SHP77 (cell line): ENCODE results near the gene CTNNA1.
A peak's percentile ranks its signal among the peaks of the same experiment; 100 is the strongest.
"Not testable (repeated sequence)": the region's sequence is repeated elsewhere in the genome, so short reads cannot be mapped to it uniquely, and the experiment has no call there.

ENCODE experiments used
- DNase-seq, 2 experiments: peaks; one replicate each; lab custom pipeline; 2025; lab: John Stamatoyannopoulos, UW

CTNNA1 gene

DNA sequence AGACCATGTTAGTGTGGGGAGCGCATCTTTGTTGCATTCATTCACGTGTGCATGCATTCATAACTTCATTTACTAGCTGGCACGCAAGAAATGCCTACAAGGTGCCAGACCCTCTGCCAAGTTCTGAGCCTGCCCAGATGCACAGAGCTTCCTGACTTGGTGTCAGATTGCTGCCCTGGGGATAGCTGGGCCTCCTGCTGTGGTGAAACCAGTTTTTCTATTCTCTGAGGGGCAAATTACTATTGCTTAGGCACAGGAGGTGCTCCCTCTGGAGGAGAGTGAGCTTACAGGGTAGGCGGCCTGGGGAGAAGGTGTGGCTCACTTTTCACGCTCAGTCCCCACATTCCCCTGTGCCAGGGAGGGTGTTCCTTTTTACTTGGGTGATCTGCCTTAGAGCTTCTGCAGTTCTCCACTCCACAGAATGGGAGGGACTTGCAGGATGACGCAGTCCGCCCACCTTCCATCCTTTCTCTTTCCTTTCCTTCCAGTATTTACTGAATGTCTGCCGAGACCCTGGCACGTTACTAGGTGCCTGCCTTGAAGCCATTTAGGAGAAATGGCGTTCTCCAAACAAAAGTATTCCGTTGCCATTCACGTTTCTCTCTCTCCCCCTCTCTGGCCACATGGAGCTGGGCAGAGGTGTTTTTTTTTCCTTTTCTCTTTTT lies 27.9 kb upstream of the CTNNA1 start:
- DNase-seq = no peak

DNA sequence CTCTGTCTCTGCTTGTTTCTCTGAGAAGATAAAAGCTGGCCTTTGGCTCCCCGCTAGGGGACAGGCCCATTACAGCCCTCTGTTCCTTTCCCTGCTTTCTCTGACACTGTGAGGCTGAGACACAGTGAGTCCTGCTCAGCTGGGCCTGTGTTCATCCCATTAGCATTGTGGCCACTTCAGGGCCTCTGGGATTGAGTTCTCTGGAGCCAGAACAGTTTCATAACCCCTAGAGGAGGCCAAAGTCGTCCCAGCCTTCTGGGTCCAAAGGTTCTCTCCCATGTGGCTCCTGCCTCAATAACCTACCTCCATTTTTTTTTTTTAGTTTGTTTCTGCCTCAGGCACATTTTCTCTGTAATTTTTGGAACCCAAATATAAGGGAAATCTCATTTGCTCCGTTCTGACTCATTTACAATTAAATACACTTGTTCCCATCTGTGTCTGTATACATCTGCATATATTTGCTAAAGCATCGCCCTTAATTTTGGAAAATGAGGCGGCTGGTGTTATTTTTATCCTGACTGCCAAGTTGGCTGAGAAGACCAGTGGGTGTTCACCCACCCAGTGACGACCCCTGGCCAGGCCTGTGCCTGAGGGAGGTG lies 27.3 kb upstream of the CTNNA1 start:
- no peak for DNase-seq

DNA sequence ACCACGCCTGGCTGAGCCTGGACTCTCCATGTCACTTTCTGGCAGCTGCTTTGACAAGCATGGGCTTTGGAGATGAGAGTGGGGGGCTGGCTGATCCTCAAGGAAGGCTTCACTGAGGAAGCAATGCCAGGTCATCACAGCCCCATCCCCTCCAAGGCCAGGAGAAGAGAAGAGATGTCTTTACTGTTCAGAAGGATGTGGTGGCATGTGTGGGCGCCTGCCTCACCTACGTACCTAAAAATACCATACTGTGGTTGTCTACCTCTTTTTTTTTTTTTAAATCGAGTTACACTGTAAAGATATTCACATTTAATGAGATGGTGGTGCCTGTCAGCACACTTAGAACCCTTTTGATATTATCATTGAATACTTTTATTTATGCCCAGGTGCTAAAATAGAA lies 26.4 kb upstream of the CTNNA1 start:
- DNase-seq = no peak

DNA sequence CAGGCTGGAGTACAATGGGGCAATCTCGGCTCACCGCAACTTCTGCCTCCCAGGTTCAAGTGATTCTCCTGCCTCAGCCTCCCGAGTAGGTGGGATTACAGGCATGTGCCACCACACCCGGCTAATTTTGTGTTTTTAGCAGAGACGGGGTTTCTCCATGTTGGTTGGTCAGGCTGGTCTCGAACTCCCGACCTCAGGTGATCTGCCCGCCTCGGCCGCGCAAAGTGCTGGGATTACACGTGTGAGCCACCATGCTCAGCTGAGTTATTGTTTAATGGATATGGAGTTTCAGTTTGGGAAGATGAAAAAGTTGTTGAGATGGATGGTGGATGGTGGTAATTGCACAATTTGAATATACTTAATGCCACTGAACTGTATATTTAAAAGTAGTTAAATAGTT lies 22.7 kb upstream of the CTNNA1 start:
- not testable (repeated sequence) for DNase-seq

- DNase-seq = no peak
Measured at GRCh38 chr5:138732466-138732865, 20.8 kb upstream of the CTNNA1 start.

- no peak for DNase-seq
Measured at GRCh38 chr5:138732933-138733332, 20.3 kb upstream of the CTNNA1 start.

- no peak for DNase-seq
Measured at GRCh38 chr5:138733509-138733908, 19.7 kb upstream of the CTNNA1 start.

DNA sequence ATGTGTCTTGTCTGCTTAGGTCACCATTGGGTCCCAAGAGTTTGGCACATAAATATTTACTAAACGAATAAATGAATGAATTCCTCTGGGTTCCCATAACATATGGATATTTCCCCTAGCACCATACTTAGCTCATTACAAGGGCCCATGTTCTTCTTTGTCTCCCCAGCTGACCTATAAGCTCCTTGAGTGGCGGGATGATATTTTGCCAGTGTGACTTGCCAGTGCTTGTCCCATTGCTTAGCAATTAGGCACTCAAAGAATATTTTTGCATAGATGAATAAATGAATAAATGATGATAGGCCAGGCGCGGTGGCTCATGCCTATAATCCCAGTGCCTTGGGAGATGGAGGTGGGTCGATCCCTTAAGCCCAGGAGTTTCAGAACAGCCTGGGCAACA lies 16.9 kb upstream of the CTNNA1 start:
- no peak for DNase-seq

DNA sequence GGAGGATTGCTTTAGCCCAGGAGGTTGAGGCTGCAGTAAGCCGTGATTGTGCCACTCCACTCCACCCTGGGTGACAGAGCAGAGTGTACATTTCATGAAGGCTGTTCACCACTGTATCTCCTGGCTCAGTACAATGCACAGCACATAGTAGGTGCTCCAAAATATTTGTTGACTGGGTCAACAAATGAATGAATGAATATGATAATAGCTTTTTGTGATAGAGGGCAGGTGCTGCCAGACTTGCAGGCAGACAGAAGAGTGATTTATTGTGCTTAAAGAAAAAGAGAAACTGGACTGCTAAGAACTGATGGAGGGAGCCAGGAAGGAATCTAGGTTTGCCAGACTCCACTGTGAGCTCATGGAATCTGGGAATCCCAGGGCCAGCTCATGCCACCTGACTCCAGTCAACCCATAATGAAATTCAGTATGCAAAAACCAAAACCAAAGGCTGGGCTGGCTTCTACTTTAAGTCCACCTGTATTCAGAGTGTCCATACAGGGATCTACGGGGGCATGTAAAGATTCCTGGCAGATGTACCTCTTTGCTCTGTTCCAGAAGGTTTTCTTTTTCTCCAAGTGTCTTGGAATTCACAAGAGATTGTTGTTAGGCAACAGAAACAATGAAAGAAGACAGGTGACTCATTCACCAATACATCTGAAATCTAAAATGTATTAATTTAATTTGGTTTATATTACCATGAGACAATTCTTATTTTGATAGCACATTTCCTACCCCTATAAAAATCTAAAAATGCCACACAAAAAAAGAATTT lies 15.5 kb upstream of the CTNNA1 start:
- no peak for DNase-seq

- no peak for DNase-seq
Measured at GRCh38 chr5:138738399-138738798, 14.8 kb upstream of the CTNNA1 start.

DNA sequence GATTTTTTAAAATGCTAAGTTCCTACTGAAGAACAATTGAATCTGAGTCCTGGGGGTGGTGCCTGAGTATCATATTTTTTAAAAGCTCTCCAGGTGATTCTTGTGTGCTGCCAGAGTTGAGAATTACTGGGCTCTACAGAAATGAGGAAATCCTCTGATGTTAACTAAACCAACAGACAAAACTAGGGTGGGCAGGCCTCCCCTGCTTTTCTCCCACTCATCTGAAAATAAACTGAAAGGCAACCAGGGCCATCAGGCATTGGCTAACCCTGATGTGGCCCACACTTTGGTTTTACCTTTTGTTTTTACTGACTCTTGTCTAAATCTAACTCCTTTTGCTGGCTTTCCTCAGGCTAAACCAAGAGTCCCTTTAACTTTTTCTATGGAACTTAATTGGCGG lies 13.3 kb upstream of the CTNNA1 start:
- no peak for DNase-seq

- no peak for DNase-seq
Measured at GRCh38 chr5:138743484-138743883, 9.7 kb upstream of the CTNNA1 start.

GRCh38 chr5:138745268-138745667 lies 8.0 kb upstream of the CTNNA1 start:
- DNase-seq = no peak

- DNase-seq = no peak
Measured at GRCh38 chr5:138748630-138749081, 4.6 kb upstream of the CTNNA1 start.

DNA sequence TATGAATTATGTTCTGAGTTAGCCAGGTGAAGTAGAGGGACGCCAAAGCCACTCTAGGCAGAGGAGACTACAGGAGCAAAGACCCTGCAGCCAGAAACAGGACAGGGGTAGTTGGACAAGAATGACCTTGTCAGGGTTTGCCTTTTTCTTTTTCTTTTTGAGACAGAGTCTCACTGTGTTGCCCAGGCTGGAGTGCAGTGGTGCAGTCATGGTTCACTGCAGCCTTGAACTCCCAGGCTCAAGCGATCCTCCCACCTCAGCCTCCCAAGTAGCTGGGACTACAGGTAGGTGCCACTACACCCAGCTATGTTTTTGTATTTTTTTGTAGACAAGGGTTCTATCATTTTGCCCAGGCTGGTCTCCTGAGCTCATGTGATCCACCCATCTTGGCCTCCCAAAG lies 1.9 kb upstream of the CTNNA1 start:
- not testable (repeated sequence) for DNase-seq

- peak in 1 of 2 experiments; percentile 36 for DNase-seq
Measured at GRCh38 chr5:138752341-138752950, 779 bp upstream of the CTNNA1 start.

- peak; percentile 86 to 93 for DNase-seq
Measured at GRCh38 chr5:138753794-138754698, 821 bp downstream of the CTNNA1 start.

DNA sequence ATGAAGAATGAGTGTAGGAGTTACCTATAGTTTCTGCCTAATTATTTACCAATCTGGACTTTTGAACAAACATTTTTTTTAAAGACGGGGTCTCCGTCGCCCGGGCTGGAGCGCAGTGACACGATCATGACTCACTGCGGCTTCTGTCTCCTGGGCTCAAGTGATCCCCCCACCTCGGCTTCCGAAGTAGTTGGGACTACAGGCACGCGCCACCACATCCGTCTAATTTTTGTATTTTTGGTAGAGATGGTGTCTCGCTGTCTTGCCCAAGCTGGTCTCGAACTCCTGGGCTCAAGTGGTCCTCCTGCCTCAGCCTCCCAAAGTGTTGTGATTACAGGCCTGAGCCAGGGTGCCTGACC lies 1.5 kb downstream of the CTNNA1 start:
- DNase-seq = no peak

DNA sequence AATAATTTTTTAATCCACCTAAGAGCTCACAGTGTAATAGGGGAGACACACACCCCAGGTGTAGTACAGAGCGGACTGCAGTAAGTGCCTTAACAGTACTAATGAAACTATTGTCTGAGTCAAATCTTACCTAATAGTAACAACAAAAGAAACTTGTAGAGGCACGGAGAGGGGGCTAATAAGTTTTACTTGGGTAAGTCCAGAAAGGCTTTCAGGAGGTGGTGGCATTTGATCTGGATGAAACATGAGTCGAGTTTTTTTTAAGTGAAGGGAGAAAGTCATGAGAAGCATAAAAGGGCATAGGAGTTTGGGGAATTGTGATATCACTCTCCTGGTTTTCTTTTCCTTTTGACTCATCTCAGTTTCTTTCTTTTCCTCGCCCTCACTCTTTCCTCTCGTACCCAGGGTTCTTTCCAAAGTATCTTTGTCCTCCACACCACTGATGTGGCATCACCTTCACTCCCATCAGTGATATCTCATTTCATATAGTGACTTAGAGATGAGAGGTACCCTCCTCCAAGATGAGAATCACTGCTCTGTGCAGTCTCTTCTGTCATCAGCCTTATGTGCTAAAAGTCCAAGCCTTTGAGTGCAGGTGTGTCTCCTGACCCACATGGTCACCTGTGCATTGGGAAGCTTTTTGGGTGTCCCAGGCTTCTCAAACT lies 2.0 kb downstream of the CTNNA1 start:
- DNase-seq = no peak

- no peak for DNase-seq
Measured at GRCh38 chr5:138757061-138757776, 4.0 kb downstream of the CTNNA1 start.
